ENCODE measurements around the gene INHBA. TPM values are rescaled to one million over a fixed set of nuclear protein-coding genes. Genes with fewer than 3 reads are reported as not detected.

The INHBA gene
- total and polyA plus RNA-seq, 9 of the 15 experiments (the other 6 are each of a cell fraction or from before 2014, with no cell fraction given), result 0.02 to 0.04 TPM; not detected in 7

GRCh38 chr7:41648501-41648900 lies 54.4 kb downstream of the INHBA start:
- FAIRE-seq (no peak), ATAC-seq (no peak), DNase-seq (ENCODE audit: extremely low read depth in 1 of 4, low spot score in 3 of 4) (no peak)
- Histone ChIP-seq H3K9me1 (ENCODE audit: control insufficient read depth, insufficient read depth, low read length) (no peaks in the 10 kb centered on the region), H3K9ac (ENCODE audit: insufficient read depth in 1 of 2, low read depth in 2 of 2, low read length in 2 of 2) (no peak overlapping the region), H4K20me1 (replicated peaks; ENCODE audit: control insufficient read depth, insufficient read depth, low read length) (no peaks in the 10 kb centered on the region), H2AFZ (ENCODE audit: low read depth, low read length) (no peak overlapping the region), H3K4me2 (ENCODE audit: insufficient read depth, low read length) (no peak overlapping the region), H3K4me3 (no peak overlapping the region), H3K27ac (ENCODE audit: extremely low read depth, low read depth, low read length) (no peak overlapping the region), H3K4me1 (replicated peaks in 1 of 2; ENCODE audit: control insufficient read depth in 2 of 2, insufficient read depth in 2 of 2, low read length in 2 of 2) (no peaks in the 10 kb centered on the region), H3K27me3 (ENCODE audit: control insufficient read depth in 2 of 2, insufficient read depth in 2 of 2, low read length in 2 of 2) (no peaks in the 10 kb centered on the region), H3K9me3 (replicated peaks; ENCODE audit: control insufficient read depth, insufficient read depth, low read depth, low read length) (no peaks in the 10 kb centered on the region), H3K36me3 (ENCODE audit: control insufficient read depth, insufficient read depth, low read length) (no peaks in the 10 kb centered on the region), H3K79me2 (ENCODE audit: control insufficient read depth, insufficient read depth, low read length) (no peaks in the 10 kb centered on the region)
- CTCF ChIA-PET (ENCODE audit: low intra/inter-chr PET ratio), result no interaction called here
- intact Hi-C loops (cut with micrococcal nuclease), result no loop called here
- WGBS (ENCODE audit: insufficient coverage, low coverage, missing lambda C conversion rate), result 0% methylated on average over 1 of the region's 1 CpG
- in situ Hi-C loops (cut with MboI), result no loop called here
- POLR2A ChIA-PET, result no interaction called here
- BruUV-seq (replicated peaks), result no TSS peak
- no peak for TF ChIP-seq BCOR (IDR thresholded peaks at IDR 0.05)
- TF ChIP-seq ARID1B (IDR thresholded peaks at IDR 0.05), result no peak
- no peak for TF ChIP-seq ZNF79 (CRISPR knock-in tag; IDR thresholded peaks at IDR 0.05; ENCODE audit: low read depth)
- TF ChIP-seq FOXK1 (CRISPR knock-in tag; IDR thresholded peaks at IDR 0.05; ENCODE audit: borderline replicate concordance), result no peak
- no peak for TF ChIP-seq KDM2B (CRISPR knock-in tag; IDR thresholded peaks at IDR 0.05)
- no peak for TF ChIP-seq DPF2 (IDR thresholded peaks at IDR 0.05)
- TF ChIP-seq POLR2H (tag; IDR thresholded peaks at IDR 0.05; ENCODE audit: low read depth), result no peak
- TF ChIP-seq POLR2AphosphoS2 (IDR thresholded peaks at IDR 0.05; ENCODE audit: low read length), result no peak
- no peak for TF ChIP-seq PBX2 (CRISPR knock-in tag; IDR thresholded peaks at IDR 0.05; ENCODE audit: low read depth)
- TF ChIP-seq PBX2 (tag; conservative IDR thresholded peaks at IDR 0.05; ENCODE audit: low read depth), result no peak
- no peak for TF ChIP-seq FOXK2 (conservative IDR thresholded peaks at IDR 0.05 in 1 of 2, IDR thresholded peaks at IDR 0.05 in 1 of 2; ENCODE audit: low read depth in 2 of 2)
- TF ChIP-seq KLF1 (tag; IDR thresholded peaks at IDR 0.05), result no peak
- no peak for TF ChIP-seq KLF16 (IDR thresholded peaks at IDR 0.05)
- TF ChIP-seq CBX2 (IDR thresholded peaks at IDR 0.05; ENCODE audit: insufficient read depth, low read length, poor library complexity, severe bottlenecking), result no peak
- no peak for TF ChIP-seq U2AF2 (optimal IDR thresholded peaks at IDR 0.05; ENCODE audit: low read depth, low read length)
- TF ChIP-seq THRB (CRISPR knock-in tag; conservative IDR thresholded peaks at IDR 0.05), result no peak
- no peak for TF ChIP-seq FOXP4 (CRISPR knock-in tag; IDR thresholded peaks at IDR 0.05; ENCODE audit: borderline replicate concordance)
- TF ChIP-seq ZNF280B (CRISPR knock-in tag; IDR thresholded peaks at IDR 0.05), result no peak
